ENCODE data around the gene CBR4.

The CBR4 gene

GRCh38 chr4:169032883-169033645 is 23.0 kb upstream of the CBR4 start:
- Histone ChIP-seq H3K4me1 (ENCODE audit: control insufficient read depth, insufficient read depth, low read length, unreplicated experiment) (peaks cover 9% of the 10 kb centered on the region), H3K36me3 (ENCODE audit: insufficient read depth, low read length) (no peaks in the 10 kb centered on the region), H3K27me3 (ENCODE audit: insufficient read depth, low read length) (no peaks in the 10 kb centered on the region), H3K4me3 (ENCODE audit: low read depth, low read length) (no peak overlapping the region), H2AFZ (ENCODE audit: low read length, unreplicated experiment) (no peak overlapping the region), H3K27ac (ENCODE audit: low read depth, low read length) (no peak overlapping the region), H3K79me2 (ENCODE audit: control insufficient read depth, insufficient read depth, low read length, unreplicated experiment) (no peaks in the 10 kb centered on the region)

DNA sequence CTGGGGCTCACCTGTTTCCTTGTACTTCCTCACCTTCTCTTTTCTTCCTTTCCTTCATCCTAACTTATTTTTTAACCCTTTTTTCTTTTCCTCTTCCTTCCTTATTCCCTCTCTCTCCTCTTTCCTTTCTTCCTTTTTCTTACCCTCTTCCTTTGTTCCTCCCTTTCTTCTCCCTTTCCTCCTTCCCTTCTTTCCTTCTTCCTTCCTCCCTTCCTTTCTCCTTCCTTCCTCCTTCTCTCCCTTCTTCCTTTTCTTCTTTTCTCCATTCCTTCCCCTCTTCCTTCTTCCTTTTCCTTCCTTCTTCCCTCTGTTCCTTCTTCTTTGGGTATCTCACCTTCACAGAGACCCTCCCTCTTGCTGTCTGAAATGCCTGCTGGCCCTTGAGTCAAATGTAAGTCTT is 22.1 kb upstream of the CBR4 start:
- Histone ChIP-seq H2AFZ (ENCODE audit: low read length, unreplicated experiment) (no peak overlapping the region), H3K27ac (ENCODE audit: low read depth, low read length) (no peak overlapping the region)

DNA sequence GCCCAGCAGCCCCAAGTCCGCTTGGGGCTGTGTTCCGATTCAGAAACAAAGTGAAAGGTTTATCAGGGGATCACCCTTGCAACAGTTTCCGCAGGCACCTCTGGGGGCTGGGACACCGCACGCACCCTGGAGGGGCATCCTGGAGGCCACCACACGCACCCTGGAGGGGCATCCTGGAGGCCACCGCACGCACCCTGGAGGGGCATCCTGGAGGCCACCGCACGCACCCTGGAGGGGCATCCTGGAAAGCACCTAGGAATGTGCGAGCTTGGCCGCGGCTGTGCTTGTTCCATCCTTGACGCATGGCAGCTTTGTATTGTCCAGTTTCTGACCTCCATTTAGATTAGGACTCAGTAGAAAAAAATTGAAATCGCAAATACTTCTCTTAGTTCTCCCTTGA is 21.3 kb upstream of the CBR4 start:
- no peak overlapping the region for H3K27ac ChIP-seq (ENCODE audit: low read depth, low read length)
- H3K4me3 ChIP-seq (ENCODE audit: low read depth, low read length) = no peak overlapping the region
- no peaks in the 10 kb centered on the region for H3K27me3 ChIP-seq (ENCODE audit: insufficient read depth, low read length)
- peaks cover 9% of the 10 kb centered on the region for H3K4me1 ChIP-seq (ENCODE audit: control insufficient read depth, insufficient read depth, low read length, unreplicated experiment)
- H3K79me2 ChIP-seq (ENCODE audit: control insufficient read depth, insufficient read depth, low read length, unreplicated experiment) = no peaks in the 10 kb centered on the region
- no peak overlapping the region for H2AFZ ChIP-seq (ENCODE audit: low read length, unreplicated experiment)
- no peaks in the 10 kb centered on the region for H3K36me3 ChIP-seq (ENCODE audit: insufficient read depth, low read length)

More for the DNA sequence above, 22.1 kb upstream of the CBR4 start:
- Histone ChIP-seq H3K27me3 (ENCODE audit: insufficient read depth, low read length) (no peaks in the 10 kb centered on the region), H3K36me3 (ENCODE audit: insufficient read depth, low read length) (no peaks in the 10 kb centered on the region), H3K4me3 (ENCODE audit: low read depth, low read length) (no peak overlapping the region), H3K79me2 (ENCODE audit: control insufficient read depth, insufficient read depth, low read length, unreplicated experiment) (no peaks in the 10 kb centered on the region), H3K4me1 (ENCODE audit: control insufficient read depth, insufficient read depth, low read length, unreplicated experiment) (peaks cover 9% of the 10 kb centered on the region)

- no peaks in the 10 kb centered on the region for H3K36me3 ChIP-seq (ENCODE audit: insufficient read depth, low read length)
- H2AFZ ChIP-seq (ENCODE audit: low read length, unreplicated experiment) = peak overlapping the region; percentile 33
- no peaks in the 10 kb centered on the region for H3K79me2 ChIP-seq (ENCODE audit: control insufficient read depth, insufficient read depth, low read length, unreplicated experiment)
- no peak overlapping the region for H3K27ac ChIP-seq (ENCODE audit: low read depth, low read length)
- no peak overlapping the region for H3K4me3 ChIP-seq (ENCODE audit: low read depth, low read length)
- H3K27me3 ChIP-seq (ENCODE audit: insufficient read depth, low read length) = no peaks in the 10 kb centered on the region
- H3K4me1 ChIP-seq (ENCODE audit: control insufficient read depth, insufficient read depth, low read length, unreplicated experiment) = peaks cover 9% of the 10 kb centered on the region
Measured at GRCh38 chr4:169030562-169030982, 20.5 kb upstream of the CBR4 start.

DNA sequence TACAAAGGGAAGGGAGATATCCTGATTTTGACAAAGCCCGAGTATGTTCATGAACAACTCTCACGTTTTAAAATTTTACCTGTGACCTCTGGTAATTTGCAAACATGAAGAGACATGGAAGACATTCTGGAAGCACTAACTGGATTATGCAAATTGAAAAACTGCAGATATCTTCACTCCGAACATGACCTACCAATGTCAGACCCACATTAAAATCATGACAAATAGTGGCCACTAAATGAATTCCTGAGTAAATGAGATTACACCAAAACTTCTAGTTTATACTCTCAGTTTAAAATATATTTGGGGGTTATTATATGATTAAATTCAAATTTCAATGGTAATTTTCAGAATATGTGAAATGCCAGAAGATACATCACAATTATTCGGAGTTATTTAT is 19.9 kb upstream of the CBR4 start:
- Histone ChIP-seq H2AFZ (ENCODE audit: low read length, unreplicated experiment) (no peak overlapping the region), H3K36me3 (ENCODE audit: insufficient read depth, low read length) (no peaks in the 10 kb centered on the region), H3K79me2 (ENCODE audit: control insufficient read depth, insufficient read depth, low read length, unreplicated experiment) (no peaks in the 10 kb centered on the region), H3K4me1 (ENCODE audit: control insufficient read depth, insufficient read depth, low read length, unreplicated experiment) (peaks cover 11% of the 10 kb centered on the region), H3K27ac (ENCODE audit: low read depth, low read length) (no peak overlapping the region), H3K27me3 (ENCODE audit: insufficient read depth, low read length) (no peaks in the 10 kb centered on the region), H3K4me3 (ENCODE audit: low read depth, low read length) (no peak overlapping the region)

DNA sequence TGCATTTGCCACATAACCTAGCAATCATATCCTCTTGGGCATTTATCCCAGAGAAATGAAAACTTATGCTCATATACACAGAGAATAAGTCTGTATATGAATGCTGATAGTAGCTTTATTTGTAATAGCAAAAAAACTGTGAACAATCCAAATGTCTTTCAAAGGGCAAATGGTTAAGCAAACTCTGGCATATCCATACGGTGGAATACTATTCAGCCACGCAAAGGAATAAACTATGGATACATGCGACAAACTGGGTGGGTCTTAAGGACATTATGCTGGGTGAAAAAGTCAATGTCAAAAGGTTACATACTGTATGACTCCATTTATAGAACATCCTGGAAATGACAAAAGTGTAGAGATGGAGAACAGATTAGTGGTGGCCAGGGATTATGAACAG is 17.6 kb upstream of the CBR4 start:
- no peak overlapping the region for H3K27ac ChIP-seq (ENCODE audit: low read depth, low read length)
- H2AFZ ChIP-seq (ENCODE audit: low read length, unreplicated experiment) = no peak overlapping the region
- H3K36me3 ChIP-seq (ENCODE audit: insufficient read depth, low read length) = no peaks in the 10 kb centered on the region
- H3K4me3 ChIP-seq (ENCODE audit: low read depth, low read length) = no peak overlapping the region
- H3K4me1 ChIP-seq (ENCODE audit: control insufficient read depth, insufficient read depth, low read length, unreplicated experiment) = peaks cover 15% of the 10 kb centered on the region
- no peaks in the 10 kb centered on the region for H3K79me2 ChIP-seq (ENCODE audit: control insufficient read depth, insufficient read depth, low read length, unreplicated experiment)
- no peaks in the 10 kb centered on the region for H3K27me3 ChIP-seq (ENCODE audit: insufficient read depth, low read length)

DNA sequence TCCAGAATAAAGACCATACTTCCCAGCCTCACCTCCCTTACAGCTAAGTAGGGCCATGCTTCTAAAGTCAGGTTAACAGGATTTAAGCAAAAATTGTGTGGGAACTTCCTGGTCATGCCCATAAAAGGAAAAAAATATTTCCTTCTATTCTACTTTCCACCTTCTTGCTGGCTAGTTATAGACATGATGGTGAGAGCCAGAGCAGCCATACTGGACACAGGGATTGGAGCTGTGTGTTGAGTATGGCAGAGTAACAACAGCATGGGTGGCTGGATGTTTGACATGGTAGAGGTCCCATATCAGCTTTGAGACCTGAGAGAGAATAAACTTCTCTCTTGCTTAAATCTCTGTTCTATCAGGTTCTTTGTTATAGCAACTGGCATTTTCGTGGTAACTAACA is 15.1 kb upstream of the CBR4 start:
- Histone ChIP-seq H3K4me1 (ENCODE audit: control insufficient read depth, insufficient read depth, low read length, unreplicated experiment) (peaks cover 8% of the 10 kb centered on the region), H3K4me3 (ENCODE audit: low read depth, low read length) (no peak overlapping the region), H3K36me3 (ENCODE audit: insufficient read depth, low read length) (no peaks in the 10 kb centered on the region), H3K79me2 (ENCODE audit: control insufficient read depth, insufficient read depth, low read length, unreplicated experiment) (no peaks in the 10 kb centered on the region), H3K27ac (ENCODE audit: low read depth, low read length) (no peak overlapping the region), H3K27me3 (ENCODE audit: insufficient read depth, low read length) (no peaks in the 10 kb centered on the region), H2AFZ (ENCODE audit: low read length, unreplicated experiment) (no peak overlapping the region)

DNA sequence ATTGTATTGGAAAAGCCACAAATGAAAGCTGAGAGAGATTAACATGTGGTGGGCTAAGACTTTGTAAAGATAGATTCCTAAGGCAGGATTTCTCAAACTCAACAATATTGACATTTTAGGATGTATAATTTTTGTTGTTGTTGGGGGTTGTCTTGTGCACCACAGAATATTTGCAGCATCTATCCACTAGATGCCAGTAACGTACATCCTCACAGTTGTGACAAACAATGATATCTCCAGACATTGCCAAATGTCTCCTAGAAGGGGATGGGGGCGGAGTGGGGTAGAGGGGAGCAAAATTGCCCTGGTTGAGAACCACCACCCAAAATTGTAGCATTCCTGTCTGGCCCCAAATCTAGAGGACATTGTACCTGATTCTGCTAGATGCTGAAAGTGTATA is 14.7 kb upstream of the CBR4 start:
- Histone ChIP-seq H3K79me2 (ENCODE audit: control insufficient read depth, insufficient read depth, low read length, unreplicated experiment) (no peaks in the 10 kb centered on the region), H3K4me1 (ENCODE audit: control insufficient read depth, insufficient read depth, low read length, unreplicated experiment) (peaks cover 7% of the 10 kb centered on the region), H3K4me3 (ENCODE audit: low read depth, low read length) (no peak overlapping the region), H3K27ac (ENCODE audit: low read depth, low read length) (no peak overlapping the region), H2AFZ (ENCODE audit: low read length, unreplicated experiment) (peak overlapping the region; percentile 84), H3K36me3 (ENCODE audit: insufficient read depth, low read length) (no peaks in the 10 kb centered on the region), H3K27me3 (ENCODE audit: insufficient read depth, low read length) (no peaks in the 10 kb centered on the region)

DNA sequence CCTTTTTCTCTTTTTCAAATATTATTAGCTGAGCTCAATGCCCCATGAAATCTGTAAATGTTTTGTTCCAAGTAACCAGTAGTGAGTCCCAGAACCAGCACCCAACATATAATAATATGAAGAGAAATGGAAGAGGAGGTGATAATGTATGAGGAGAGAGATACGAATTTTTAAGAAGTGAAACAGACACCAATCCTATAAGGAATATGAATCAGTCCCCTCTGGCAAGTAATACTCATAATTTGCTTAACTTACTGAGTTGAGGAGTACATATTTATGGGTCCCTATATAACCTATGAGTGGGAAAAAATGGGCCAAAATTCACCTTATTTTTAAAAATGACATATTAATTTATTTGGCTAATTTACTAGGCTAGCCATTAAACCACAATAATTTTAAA is 8.4 kb upstream of the CBR4 start:
- Histone ChIP-seq H2AFZ (ENCODE audit: low read length, unreplicated experiment) (no peak overlapping the region), H3K27ac (ENCODE audit: low read depth, low read length) (no peak overlapping the region), H3K79me2 (ENCODE audit: control insufficient read depth, insufficient read depth, low read length, unreplicated experiment) (no peaks in the 10 kb centered on the region), H3K4me1 (ENCODE audit: control insufficient read depth, insufficient read depth, low read length, unreplicated experiment) (peaks cover 24% of the 10 kb centered on the region), H3K4me3 (ENCODE audit: low read depth, low read length) (no peak overlapping the region), H3K36me3 (ENCODE audit: insufficient read depth, low read length) (no peaks in the 10 kb centered on the region), H3K27me3 (ENCODE audit: insufficient read depth, low read length) (no peaks in the 10 kb centered on the region)

DNA sequence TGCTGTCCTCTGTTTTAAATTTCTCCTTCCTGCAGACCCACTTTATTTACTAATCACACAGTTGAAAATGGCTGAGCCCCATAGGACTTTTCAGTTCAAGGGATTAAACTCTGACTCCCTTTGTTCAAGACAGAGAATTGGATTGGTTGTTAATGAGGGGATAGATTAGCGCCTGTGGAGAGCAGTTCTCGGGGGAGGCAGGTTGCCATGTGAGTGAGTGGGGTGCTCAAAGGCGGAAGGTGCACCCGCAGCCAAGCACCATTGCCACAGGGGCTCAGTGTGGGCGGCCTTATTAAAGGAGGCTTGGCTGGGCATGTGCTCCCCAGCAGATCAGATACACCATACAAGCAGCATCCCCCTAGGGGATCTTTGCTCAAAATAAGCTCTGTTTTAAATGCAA is 7.9 kb upstream of the CBR4 start:
- Histone ChIP-seq H3K27me3 (ENCODE audit: insufficient read depth, low read length) (no peaks in the 10 kb centered on the region), H2AFZ (ENCODE audit: low read length, unreplicated experiment) (no peak overlapping the region), H3K36me3 (ENCODE audit: insufficient read depth, low read length) (no peaks in the 10 kb centered on the region), H3K4me1 (ENCODE audit: control insufficient read depth, insufficient read depth, low read length, unreplicated experiment) (peaks cover 24% of the 10 kb centered on the region), H3K4me3 (ENCODE audit: low read depth, low read length) (no peak overlapping the region), H3K79me2 (ENCODE audit: control insufficient read depth, insufficient read depth, low read length, unreplicated experiment) (no peaks in the 10 kb centered on the region), H3K27ac (ENCODE audit: low read depth, low read length) (no peak overlapping the region)

GRCh38 chr4:169015186-169015623 is 5.2 kb upstream of the CBR4 start:
- no peak overlapping the region for H3K4me3 ChIP-seq (ENCODE audit: low read depth, low read length)
- H3K27ac ChIP-seq (ENCODE audit: low read depth, low read length) = peak overlapping the region; percentile 56

More at GRCh38 chr4:169015186-169015623, 5.2 kb upstream of the CBR4 start:
- Histone ChIP-seq H2AFZ (ENCODE audit: low read length, unreplicated experiment) (peak overlapping the region; percentile 71), H3K79me2 (ENCODE audit: control insufficient read depth, insufficient read depth, low read length, unreplicated experiment) (no peaks in the 10 kb centered on the region), H3K27me3 (ENCODE audit: insufficient read depth, low read length) (no peaks in the 10 kb centered on the region), H3K4me1 (ENCODE audit: control insufficient read depth, insufficient read depth, low read length, unreplicated experiment) (peaks cover 24% of the 10 kb centered on the region), H3K36me3 (ENCODE audit: insufficient read depth, low read length) (no peaks in the 10 kb centered on the region)
